ENCODE data around the gene OBSL1. TPM values are rescaled to one million over a fixed set of nuclear protein-coding genes. Genes with fewer than 3 reads are reported as not detected.

OBSL1 gene
- total and polyA plus RNA-seq, 2 donors (not counting 3 experiments of a cell fraction or from before 2014, with no cell fraction given), result 16.7 to 20.7 TPM

DNA sequence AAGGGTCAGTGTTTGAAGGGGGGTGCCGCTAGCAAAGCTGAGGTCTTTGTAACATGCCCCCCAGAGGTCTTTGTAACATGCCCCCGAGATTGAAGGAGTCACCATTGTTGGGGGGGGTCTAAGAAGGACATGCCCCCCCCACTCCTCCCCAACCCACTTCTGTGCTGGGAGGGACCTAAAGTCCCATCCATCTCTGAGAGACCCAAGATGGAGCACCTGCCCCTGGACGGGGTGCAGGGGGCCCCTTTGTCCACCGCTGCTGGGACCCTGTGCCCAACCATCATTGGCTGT, 63.0 kb downstream of the OBSL1 start:
- FAIRE-seq, result no peak
- Histone ChIP-seq H3K9me3 (replicated peaks; ENCODE audit: control insufficient read depth, insufficient read depth, low read length) (no peaks in the 10 kb centered on the region), H3K4me2 (ENCODE audit: insufficient read depth, low read length) (no peak overlapping the region), H3K9ac (replicated peaks; ENCODE audit: extremely low read depth, insufficient read depth, low read length) (no peak overlapping the region), H3K4me3 (replicated peaks in 1 of 3; ENCODE audit: insufficient read depth in 1 of 3, low read depth in 1 of 3, low read length in 3 of 3) (no peak overlapping the region), H4K20me1 (replicated peaks; ENCODE audit: control insufficient read depth, extremely low read depth, insufficient read depth, low read length) (no peaks in the 10 kb centered on the region), H3K4me1 (ENCODE audit: control insufficient read depth, extremely low read depth, insufficient read depth, low read length) (no peaks in the 10 kb centered on the region), H2AFZ (ENCODE audit: low read depth, low read length) (no peak overlapping the region), H3K36me3 (ENCODE audit: control insufficient read depth in 2 of 2, extremely low read depth in 1 of 2, insufficient read depth in 2 of 2, low read length in 2 of 2) (peaks cover 0 to 26% of the 10 kb centered on the region in 2 experiments), H3K27me3 (ENCODE audit: control insufficient read depth in 2 of 2, insufficient read depth in 2 of 2, low read length in 2 of 2) (peaks cover 27 to 30% of the 10 kb centered on the region in 2 experiments), H3K27ac (ENCODE audit: insufficient read depth, low read depth, low read length) (no peak overlapping the region), H3K79me2 (ENCODE audit: control insufficient read depth, insufficient read depth, low read length) (no peaks in the 10 kb centered on the region), H3K9me1 (replicated peaks; ENCODE audit: control insufficient read depth, extremely low read depth, insufficient read depth, low read length) (no peaks in the 10 kb centered on the region)
- POLR2A ChIA-PET, result interaction anchor here (1.8 kb wide), 1 partner anchor 10 kb away, joined by 9 read pairs; the partner anchor contains the start of gene GMPPA
- CTCF ChIA-PET, result interaction anchor here (1.4 to 5.0 kb wide), 5 partner anchors 10 to 32 kb away, joined by 3 to 151 read pairs (median 67); partner anchors contain the start of gene GMPPA
- BruUV-seq (replicated peaks), result no TSS peak
- intact Hi-C loops (cut with micrococcal nuclease), result loop anchor here (2.0 kb wide), 1 partner anchor 14 kb away; no protein-coding TSS in a partner anchor
- TF ChIP-seq POLR2A (IDR thresholded peaks at IDR 0.05; ENCODE audit: low read depth, low read length), result no peak
- no peak for TF ChIP-seq POLR2AphosphoS5 (IDR thresholded peaks at IDR 0.05; ENCODE audit: insufficient read depth, low read depth, low read length)
- TF ChIP-seq, protein P1, sequence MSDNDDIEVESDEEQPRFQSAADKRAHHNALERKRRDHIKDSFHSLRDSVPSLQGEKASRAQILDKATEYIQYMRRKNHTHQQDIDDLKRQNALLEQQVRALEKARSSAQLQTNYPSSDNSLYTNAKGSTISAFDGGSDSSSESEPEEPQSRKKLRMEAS (IDR thresholded peaks at IDR 0.05; ENCODE audit: insufficient read depth, insufficient read length), result no peak
- TF ChIP-seq JUN (IDR thresholded peaks at IDR 0.05; ENCODE audit: borderline replicate concordance, insufficient read depth, insufficient read length, low read depth), result no peak
- TF ChIP-seq GATA2 (IDR thresholded peaks at IDR 0.05; ENCODE audit: insufficient read depth, insufficient read length, low read depth, low read length), result no peak
- TF ChIP-seq, protein P2, sequence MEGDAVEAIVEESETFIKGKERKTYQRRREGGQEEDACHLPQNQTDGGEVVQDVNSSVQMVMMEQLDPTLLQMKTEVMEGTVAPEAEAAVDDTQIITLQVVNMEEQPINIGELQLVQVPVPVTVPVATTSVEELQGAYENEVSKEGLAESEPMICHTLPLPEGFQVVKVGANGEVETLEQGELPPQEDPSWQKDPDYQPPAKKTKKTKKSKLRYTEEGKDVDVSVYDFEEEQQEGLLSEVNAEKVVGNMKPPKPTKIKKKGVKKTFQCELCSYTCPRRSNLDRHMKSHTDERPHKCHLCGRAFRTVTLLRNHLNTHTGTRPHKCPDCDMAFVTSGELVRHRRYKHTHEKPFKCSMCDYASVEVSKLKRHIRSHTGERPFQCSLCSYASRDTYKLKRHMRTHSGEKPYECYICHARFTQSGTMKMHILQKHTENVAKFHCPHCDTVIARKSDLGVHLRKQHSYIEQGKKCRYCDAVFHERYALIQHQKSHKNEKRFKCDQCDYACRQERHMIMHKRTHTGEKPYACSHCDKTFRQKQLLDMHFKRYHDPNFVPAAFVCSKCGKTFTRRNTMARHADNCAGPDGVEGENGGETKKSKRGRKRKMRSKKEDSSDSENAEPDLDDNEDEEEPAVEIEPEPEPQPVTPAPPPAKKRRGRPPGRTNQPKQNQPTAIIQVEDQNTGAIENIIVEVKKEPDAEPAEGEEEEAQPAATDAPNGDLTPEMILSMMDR (IDR thresholded peaks at IDR 0.05; ENCODE audit: extremely low read depth in 1 of 2, insufficient read depth in 1 of 2, low read depth in 1 of 2, low read length in 2 of 2), result no peak
- TF ChIP-seq FOS (IDR thresholded peaks at IDR 0.05; ENCODE audit: borderline replicate concordance, insufficient read depth, low read length), result no peak
- DNase-seq (ENCODE audit: low read depth, low spot score), result no peak
- dilution Hi-C loops (cut with MboI; ENCODE audit: extremely low pct_ligation_motif_present, low sequenced_read_pairs), result no loop called here

Measured in endothelial cell of umbilical vein (primary cell).